Lower leg skin (tissue), 4 donors: ENCODE data around the gene ATMIN. TPM values are rescaled to one million over a fixed set of nuclear protein-coding genes. Genes with fewer than 3 reads are reported as not detected.

ENCODE experiments used
- DNase-seq, 2 donors: peaks; one replicate each; pipeline ENCODE4 v3.0.0-alpha.2; 2019; ENCODE audit warnings: low spot score in 2 of 2
- H3K4me3 ChIP-seq: fragments of 200-600 bp; sonication (generic); 2 replicates; pipeline ENCODE4 v1.5.1; 2017; ENCODE audit warnings: mild to moderate bottlenecking, low read depth; ENCODE audit not compliant: poor library complexity, severe bottlenecking
- POLR2A ChIP-seq, 2 donors: fragments of 450-650 bp; IDR thresholded peaks; one replicate each; pipeline ENCODE4 v1.6.1; 2016 to 2017; ENCODE audit warnings: antibody characterized with exemption in 2 of 2, mild to moderate bottlenecking in 1 of 2, moderate library complexity in 1 of 2
- WGBS, 2 donors: methylation state at CpG; one replicate each; pipeline ENCODE4 v1.1.5; 2018; 5-methylcytosine and 5-hydroxymethylcytosine counted together
- intact Hi-C: fragments of 100-400 bp; cut with DNase I; formaldehyde crosslinking; loops from one replicate; pipeline ENCODE4 v1.15.0; 2023; ENCODE audit warnings: low total_unique reads
- total RNA-seq, 4 donors: library from RNA; depleted of rRNA; stranded (reverse); fragments of >200 nt; gene quantifications; one replicate each; pipeline ENCODE4 v1.1.0, GENCODE V29; 2016
- TF ChIP-seq, protein P1 (sequence below), 3 donors: fragments of 450-650 bp; IDR thresholded peaks; one replicate each; pipeline ENCODE4 v1.5.1; 2016; ENCODE audit warnings: antibody characterized with exemption in 3 of 3, mild to moderate bottlenecking in 3 of 3, moderate library complexity in 2 of 3

The ATMIN gene
- total RNA-seq, 4 donors from 2014 or later: 33.3 to 51.7 (median 41.9) TPM

DNA sequence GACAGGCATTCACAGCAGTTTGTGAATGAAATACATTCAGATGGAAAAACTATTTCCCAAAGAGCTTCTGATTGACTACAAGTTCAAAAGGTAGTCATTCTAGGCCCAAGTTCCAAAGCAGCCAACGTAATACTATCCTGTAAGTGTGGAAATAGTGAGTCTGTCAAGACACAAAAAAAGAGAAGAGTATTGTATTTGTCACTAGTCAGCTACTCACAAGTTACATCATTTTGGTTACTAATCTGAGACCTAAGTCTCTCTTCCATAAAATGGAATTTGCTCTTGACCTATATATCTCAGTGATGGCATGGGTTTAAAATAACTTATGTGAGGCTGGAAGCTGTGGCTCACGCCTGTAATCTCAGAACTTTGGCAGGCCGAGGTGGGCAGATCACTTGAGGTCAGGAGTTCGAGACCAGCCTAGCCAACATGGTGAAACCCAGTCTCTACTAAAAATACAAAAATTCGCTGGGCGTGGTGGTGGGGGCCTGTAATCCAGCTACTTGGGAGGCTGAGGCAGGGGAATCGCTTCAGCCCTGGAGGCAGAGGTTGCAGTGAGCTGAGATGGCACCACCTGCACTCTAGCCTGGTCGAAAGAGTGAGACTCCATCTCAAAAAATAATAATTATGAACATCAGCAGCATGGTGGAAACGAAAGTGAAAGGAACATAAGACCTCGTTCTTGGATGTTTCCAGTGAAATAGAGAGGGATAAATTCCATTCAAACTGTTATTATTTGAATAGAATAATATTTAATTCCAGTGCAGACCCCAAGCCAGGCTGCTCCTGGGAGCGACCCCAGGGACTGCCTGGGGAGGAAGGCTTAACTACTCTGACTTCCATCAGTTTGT is 31.8 kb upstream of the ATMIN start:
- no peak overlapping the region for H3K4me3 ChIP-seq
- no peak for DNase-seq
- intact Hi-C loops: no loop called here

DNA sequence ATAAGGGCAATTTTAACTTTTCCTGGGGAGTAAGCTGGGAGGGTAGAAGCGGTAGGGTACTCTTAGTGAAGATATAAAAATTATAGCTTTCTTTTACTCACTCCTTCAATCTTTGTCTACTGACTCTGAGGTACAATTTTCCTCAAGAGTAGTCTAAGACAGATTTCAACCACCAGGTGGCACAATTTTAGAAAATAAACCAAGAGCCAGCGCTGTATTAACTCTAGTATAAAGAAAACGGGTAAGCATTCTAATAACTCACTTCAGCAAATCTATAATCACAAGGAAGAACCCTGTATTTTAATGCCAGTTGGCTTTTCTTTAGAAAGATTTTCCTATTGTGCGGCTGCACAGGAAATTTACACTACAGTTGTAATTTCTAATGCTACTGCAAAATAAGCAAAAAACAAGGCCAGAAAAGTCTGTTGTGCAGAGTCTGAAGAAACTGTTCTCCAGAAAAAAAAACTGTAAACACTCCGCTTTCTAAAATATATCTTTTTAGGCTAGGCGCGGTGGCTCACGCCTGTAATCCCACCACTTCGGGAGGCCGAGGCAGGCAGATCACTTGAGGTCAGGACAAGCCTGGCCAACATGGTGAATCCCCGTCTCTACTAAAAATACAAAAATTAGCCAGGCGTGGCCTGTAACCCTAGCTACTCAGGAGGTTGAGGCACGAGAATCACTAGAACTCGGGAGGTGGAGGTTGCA is 30.8 kb upstream of the ATMIN start:
- intact Hi-C loops: no loop called here
- TF ChIP-seq POLR2A (IDR thresholded peaks at IDR 0.05): no peak
- TF ChIP-seq, protein P1, sequence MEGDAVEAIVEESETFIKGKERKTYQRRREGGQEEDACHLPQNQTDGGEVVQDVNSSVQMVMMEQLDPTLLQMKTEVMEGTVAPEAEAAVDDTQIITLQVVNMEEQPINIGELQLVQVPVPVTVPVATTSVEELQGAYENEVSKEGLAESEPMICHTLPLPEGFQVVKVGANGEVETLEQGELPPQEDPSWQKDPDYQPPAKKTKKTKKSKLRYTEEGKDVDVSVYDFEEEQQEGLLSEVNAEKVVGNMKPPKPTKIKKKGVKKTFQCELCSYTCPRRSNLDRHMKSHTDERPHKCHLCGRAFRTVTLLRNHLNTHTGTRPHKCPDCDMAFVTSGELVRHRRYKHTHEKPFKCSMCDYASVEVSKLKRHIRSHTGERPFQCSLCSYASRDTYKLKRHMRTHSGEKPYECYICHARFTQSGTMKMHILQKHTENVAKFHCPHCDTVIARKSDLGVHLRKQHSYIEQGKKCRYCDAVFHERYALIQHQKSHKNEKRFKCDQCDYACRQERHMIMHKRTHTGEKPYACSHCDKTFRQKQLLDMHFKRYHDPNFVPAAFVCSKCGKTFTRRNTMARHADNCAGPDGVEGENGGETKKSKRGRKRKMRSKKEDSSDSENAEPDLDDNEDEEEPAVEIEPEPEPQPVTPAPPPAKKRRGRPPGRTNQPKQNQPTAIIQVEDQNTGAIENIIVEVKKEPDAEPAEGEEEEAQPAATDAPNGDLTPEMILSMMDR (IDR thresholded peaks at IDR 0.05): no peak
- WGBS, 2 donors: 52 to 54% methylated on average over 14 of the region's 14 CpGs
- DNase-seq: no peak
- no peak overlapping the region for H3K4me3 ChIP-seq

More for the DNA sequence above, 31.8 kb upstream of the ATMIN start:
- no peak for TF ChIP-seq POLR2A (IDR thresholded peaks at IDR 0.05)
- TF ChIP-seq, protein P1 (IDR thresholded peaks at IDR 0.05): no peak
- WGBS, 2 donors: 61 to 63% methylated on average over 11 of the region's 11 CpGs

DNA sequence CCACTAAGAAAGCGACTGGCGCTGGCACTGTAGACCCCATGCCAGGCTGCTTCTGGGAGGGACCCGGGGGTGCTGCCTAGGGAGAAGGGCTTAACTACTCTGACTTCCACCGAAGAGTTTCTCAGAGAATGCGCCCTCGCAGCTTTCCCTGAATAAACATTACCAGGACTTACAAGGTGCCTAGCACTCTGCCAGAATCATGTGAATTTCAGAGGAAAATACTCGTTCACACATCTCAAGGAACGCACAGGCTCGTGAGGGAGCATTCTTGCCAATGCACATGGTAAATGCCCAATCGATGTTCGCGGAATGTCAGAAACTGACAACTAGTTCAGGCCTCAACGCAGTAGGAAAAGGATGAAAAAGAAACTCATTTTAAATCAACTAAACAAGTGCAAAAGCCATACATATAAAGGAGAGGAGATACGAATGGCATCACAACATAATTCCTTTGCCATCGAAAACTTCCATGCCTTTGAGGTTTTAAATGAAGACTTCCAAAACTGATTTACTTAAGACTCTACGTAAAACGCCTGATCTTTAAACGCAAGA is 30.0 kb upstream of the ATMIN start:
- DNase-seq: no peak
- intact Hi-C loops: no loop called here
- WGBS, 2 donors: 25 to 27% methylated on average over 18 of the region's 18 CpGs
- TF ChIP-seq, protein P1 (IDR thresholded peaks at IDR 0.05): no peak
- TF ChIP-seq POLR2A (IDR thresholded peaks at IDR 0.05): no peak
- H3K4me3 ChIP-seq: peak overlapping the region; percentile 96

DNA sequence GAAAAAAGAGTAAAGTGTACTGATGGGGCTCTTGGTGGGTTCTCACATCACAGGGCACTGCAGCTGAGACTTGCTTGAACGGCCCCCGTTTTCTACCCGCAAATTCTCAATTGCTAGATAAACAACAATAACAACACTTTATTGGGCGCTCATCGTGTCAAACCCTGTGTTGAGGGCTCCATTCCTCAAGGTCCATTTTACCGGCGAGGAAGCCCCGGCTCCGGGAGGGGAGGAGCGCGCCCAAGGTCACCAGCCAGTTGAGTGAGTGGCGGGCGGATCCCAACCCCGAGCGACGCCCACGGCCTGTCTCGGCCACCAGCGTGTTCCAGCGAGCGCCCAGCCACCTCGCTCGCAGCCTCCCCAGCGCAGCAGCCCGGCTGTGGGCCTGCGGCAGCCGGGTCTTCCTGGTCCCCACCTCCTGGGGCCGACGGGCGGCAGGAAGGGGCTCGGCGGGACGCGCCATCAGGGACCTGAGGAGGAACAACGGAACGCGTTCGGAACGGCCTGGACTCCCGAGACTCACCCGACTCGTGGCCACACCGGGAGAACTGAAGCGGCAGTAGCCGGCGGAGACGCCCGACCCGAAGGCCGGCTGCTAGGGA is 29.3 kb upstream of the ATMIN start:
- intact Hi-C loops: no loop called here
- peak; percentile 61 to 95 for DNase-seq
- TF ChIP-seq, protein P1 (IDR thresholded peaks at IDR 0.05): no peak
- no peak for TF ChIP-seq POLR2A (IDR thresholded peaks at IDR 0.05)
- peak overlapping the region; percentile 96 for H3K4me3 ChIP-seq
- 0 to 1% methylated on average over 22 to 23 of the region's 50 CpGs for WGBS, 2 donors

DNA sequence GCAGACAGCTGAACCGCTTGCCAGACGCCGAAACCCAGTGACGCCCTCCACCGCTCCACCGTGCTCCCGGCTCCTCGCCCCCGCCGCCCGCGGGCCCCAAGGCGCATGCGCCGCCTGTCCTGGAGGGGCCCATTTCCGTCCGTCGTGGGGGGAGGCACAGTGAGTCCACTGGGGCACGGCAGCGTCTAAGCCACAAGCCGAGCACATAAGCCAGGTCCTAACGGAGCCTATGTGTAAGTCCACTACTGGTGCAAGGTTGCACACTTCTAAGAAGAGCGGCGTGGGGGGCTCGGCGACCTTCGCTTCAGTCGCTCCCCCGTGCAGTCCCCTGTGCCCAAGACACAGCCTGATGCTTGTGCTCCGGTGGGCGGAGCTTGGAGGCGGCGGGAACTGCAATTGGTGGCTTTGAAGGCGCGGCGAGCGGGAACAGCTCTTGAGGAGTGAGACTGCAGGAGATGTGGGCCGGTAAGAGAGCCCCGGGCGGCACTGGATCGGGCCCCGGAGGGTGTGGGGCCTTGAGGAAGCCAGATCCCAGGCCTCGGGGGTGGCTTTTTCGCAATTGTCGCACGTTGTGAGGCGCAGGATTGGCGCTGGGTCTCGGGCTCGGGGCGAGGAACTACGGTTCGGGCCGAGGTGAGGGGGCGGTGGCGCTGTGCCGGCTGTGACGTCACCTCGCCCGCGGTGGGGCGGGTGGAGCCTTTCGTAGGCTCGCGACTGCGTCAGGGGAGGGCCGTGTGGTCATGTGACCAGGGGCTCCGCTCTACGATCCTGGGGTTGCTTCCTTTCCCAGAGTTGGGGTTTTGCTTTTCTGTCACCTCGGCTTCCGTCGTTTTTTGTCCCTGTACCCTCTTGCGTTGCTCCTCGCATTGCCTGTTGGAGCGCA is 28.6 kb upstream of the ATMIN start, which contains the start of the genes CENPN and CMC2:
CENPN (plus strand) TSS at position 402 of the 883 bp plus-strand sequence. CDS start 4,726 bp downstream, outside the sequence.
CMC2 (minus strand) TSS at position 73 of the 883 bp plus-strand sequence. CDS start 9,491 bp downstream, outside the sequence.
- peak; percentile 99 to 100 for DNase-seq
- peak within 1 kb of the TSS; percentile 96 for H3K4me3 ChIP-seq
- intact Hi-C loops: no loop called here
- WGBS, 2 donors: 0% methylated on average over 46 to 72 of the region's 75 CpGs
- peak in 1 of 2 donors; percentile 40 for TF ChIP-seq POLR2A (IDR thresholded peaks at IDR 0.05)
- TF ChIP-seq, protein P1 (IDR thresholded peaks at IDR 0.05): peak in 1 of 3 donors; percentile 65
